ENCODE measurements around the gene PAGE5.

The PAGE5 gene

GRCh38 chrX:55220119-55220794 is at the start of gene PAGE5:
TSS of gene PAGE5 (plus strand) at chrX:55220346. CDS start at chrX:55221383, 1,037 bp downstream.
- no peak for DNase-seq (ENCODE audit: low spot score)

- no peak for DNase-seq (ENCODE audit: low spot score)
These were observed 32.9 kb upstream of the PAGE5 start for GRCh38 chrX:55187281-55187680.

GRCh38 chrX:55196688-55197087 is 23.5 kb upstream of the PAGE5 start:
- DNase-seq (ENCODE audit: low spot score): no peak

GRCh38 chrX:55201930-55202579 is 18.1 kb upstream of the PAGE5 start:
- DNase-seq (ENCODE audit: low spot score): no peak

- no peak for DNase-seq (ENCODE audit: low spot score)
These were observed 13.8 kb upstream of the PAGE5 start for GRCh38 chrX:55206162-55206941.

GRCh38 chrX:55210931-55211677 is 9.0 kb upstream of the PAGE5 start:
- no peak for DNase-seq (ENCODE audit: low spot score)

- no peak for DNase-seq (ENCODE audit: low spot score)
These were observed 6.8 kb upstream of the PAGE5 start for GRCh38 chrX:55213381-55213780.

GRCh38 chrX:55240788-55241340 is 20.7 kb downstream of the PAGE5 start:
- DNase-seq (ENCODE audit: low spot score): no peak

GRCh38 chrX:55253528-55253927 is 33.4 kb downstream of the PAGE5 start:
- no peak for DNase-seq (ENCODE audit: low spot score)

GRCh38 chrX:55260806-55261205 is 40.7 kb downstream of the PAGE5 start:
- DNase-seq (ENCODE audit: low spot score): no peak

GRCh38 chrX:55264816-55265215 is 44.7 kb downstream of the PAGE5 start, which contains the start of gene PAGE3:
TSS of gene PAGE3 (minus strand) at chrX:55264916. CDS start at chrX:55263903, 1,013 bp downstream.
- DNase-seq (ENCODE audit: low spot score): no peak
